ENCODE measurements around the gene DLG5. TPM values are rescaled to one million over a fixed set of nuclear protein-coding genes. Genes with fewer than 3 reads are reported as not detected.

The DLG5 gene
- total and polyA plus RNA-seq, 4 donors, result 6.6 to 33.2 (median 15.8) TPM

DNA sequence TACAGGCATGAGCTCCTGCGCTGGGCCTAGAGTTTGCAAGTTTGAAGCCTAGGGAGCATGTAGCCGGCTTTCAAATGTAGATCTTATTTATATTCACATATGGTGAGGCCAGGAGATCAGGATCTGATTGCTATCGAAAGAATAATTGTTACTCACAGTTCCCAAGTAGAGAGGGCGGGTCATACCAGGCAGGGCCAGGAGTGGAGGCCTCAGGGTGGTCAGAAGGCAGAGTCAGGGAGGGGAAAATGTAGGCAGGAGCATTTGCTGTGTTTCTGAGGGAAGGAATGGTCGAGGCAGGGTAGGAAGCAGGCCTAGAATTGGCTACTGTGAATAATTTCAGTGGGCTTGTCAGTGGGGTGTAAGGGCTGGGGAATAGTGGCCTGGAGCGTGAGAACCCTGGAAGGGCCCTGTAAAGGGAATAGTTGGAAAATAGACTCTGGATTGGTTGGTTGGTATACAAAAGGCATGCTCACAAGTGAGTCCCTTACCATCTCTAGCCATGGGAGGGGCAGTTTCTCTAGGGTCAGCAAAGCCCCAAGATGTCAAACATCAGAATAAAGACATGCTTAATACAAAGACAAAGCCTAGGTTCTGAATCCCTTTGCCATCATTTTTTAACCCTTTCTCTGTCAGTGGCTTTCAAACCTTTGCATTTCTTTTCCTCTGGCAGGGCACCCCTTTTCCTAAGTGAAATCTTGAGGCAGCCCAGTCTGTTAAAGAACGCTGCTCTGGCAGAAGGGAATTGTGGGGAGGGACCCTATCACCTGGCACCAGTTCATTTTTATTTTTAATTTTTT lies 36.0 kb upstream of the DLG5 start:
- 85 to 92% methylated on average over 7 of the region's 7 CpGs for WGBS, 2 donors
- ATAC-seq (ENCODE audit: insufficient read depth, low FRiP score), result no peak

DNA sequence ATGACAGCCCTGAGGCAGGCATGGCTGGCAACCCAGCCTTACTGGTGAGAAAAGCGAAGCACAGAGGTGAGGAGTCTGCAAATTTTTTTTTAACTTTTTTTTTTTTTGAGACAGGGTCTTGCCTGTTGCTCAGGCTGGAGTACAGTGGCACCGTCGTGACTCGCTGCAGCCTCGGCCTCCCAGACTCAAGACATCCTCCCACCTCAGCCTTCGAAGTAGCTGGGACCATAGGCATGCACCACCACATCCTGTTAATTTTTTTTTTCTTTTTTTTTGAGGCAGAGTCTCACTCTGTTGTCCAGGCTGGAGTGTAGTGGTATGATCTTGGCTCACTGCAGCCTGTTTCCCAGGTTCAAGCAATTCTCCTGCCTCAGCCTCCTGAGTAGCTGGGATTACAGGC lies 35.1 kb upstream of the DLG5 start:
- Histone ChIP-seq H3K9me3 (ENCODE audit: control insufficient read depth in 4 of 4, insufficient read depth in 3 of 4, low read length in 3 of 4) (peaks cover 0 to 4% (median 0%) of the 10 kb centered on the region in 4 donors), H3K4me1 (ENCODE audit: control insufficient read depth in 5 of 5, insufficient read depth in 5 of 5, low read length in 5 of 5) (peaks cover 0 to 26% (median 8%) of the 10 kb centered on the region in 5 donors), H3K36me3 (ENCODE audit: control insufficient read depth in 4 of 4, insufficient read depth in 4 of 4, low read length in 4 of 4) (no peaks in the 10 kb centered on the region), H3K27ac (ENCODE audit: low read depth in 1 of 2, low read length in 1 of 2) (no peak overlapping the region), H3K4me3 (no peak overlapping the region), H3K9ac (ENCODE audit: insufficient read depth in 1 of 2, low read length in 2 of 2) (no peak overlapping the region), H3K27me3 (ENCODE audit: control insufficient read depth in 3 of 3, insufficient read depth in 3 of 3, low read length in 2 of 3) (no peaks in the 10 kb centered on the region)
- TF ChIP-seq, protein P1, sequence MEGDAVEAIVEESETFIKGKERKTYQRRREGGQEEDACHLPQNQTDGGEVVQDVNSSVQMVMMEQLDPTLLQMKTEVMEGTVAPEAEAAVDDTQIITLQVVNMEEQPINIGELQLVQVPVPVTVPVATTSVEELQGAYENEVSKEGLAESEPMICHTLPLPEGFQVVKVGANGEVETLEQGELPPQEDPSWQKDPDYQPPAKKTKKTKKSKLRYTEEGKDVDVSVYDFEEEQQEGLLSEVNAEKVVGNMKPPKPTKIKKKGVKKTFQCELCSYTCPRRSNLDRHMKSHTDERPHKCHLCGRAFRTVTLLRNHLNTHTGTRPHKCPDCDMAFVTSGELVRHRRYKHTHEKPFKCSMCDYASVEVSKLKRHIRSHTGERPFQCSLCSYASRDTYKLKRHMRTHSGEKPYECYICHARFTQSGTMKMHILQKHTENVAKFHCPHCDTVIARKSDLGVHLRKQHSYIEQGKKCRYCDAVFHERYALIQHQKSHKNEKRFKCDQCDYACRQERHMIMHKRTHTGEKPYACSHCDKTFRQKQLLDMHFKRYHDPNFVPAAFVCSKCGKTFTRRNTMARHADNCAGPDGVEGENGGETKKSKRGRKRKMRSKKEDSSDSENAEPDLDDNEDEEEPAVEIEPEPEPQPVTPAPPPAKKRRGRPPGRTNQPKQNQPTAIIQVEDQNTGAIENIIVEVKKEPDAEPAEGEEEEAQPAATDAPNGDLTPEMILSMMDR (IDR thresholded peaks at IDR 0.05; ENCODE audit: control extremely low read depth, extremely low read depth), result no peak
- ATAC-seq (ENCODE audit: insufficient read depth, low FRiP score), result no peak
- no peak for DNase-seq
- 89 to 92% methylated on average over 6 of the region's 6 CpGs for WGBS, 2 donors

More for the DNA sequence above, 36.0 kb upstream of the DLG5 start:
- TF ChIP-seq, protein P1 (IDR thresholded peaks at IDR 0.05; ENCODE audit: control extremely low read depth, extremely low read depth), result no peak
- H3K36me3 ChIP-seq (ENCODE audit: control insufficient read depth in 4 of 4, insufficient read depth in 4 of 4, low read length in 4 of 4), result no peaks in the 10 kb centered on the region
- H3K4me1 ChIP-seq (ENCODE audit: control insufficient read depth in 5 of 5, insufficient read depth in 5 of 5, low read length in 5 of 5), result peaks cover 0 to 30% (median 8%) of the 10 kb centered on the region in 5 donors
- no peak overlapping the region for H3K27ac ChIP-seq (ENCODE audit: low read depth in 1 of 2, low read length in 1 of 2)
- H3K9me3 ChIP-seq (ENCODE audit: control insufficient read depth in 4 of 4, insufficient read depth in 3 of 4, low read length in 3 of 4), result peaks cover 0 to 4% (median 0%) of the 10 kb centered on the region in 4 donors
- no peaks in the 10 kb centered on the region for H3K27me3 ChIP-seq (ENCODE audit: control insufficient read depth in 3 of 3, insufficient read depth in 3 of 3, low read length in 2 of 3)
- no peak overlapping the region for H3K4me3 ChIP-seq
- H3K9ac ChIP-seq (ENCODE audit: insufficient read depth in 1 of 2, low read length in 2 of 2), result no peak overlapping the region
- DNase-seq, result no peak

DNA sequence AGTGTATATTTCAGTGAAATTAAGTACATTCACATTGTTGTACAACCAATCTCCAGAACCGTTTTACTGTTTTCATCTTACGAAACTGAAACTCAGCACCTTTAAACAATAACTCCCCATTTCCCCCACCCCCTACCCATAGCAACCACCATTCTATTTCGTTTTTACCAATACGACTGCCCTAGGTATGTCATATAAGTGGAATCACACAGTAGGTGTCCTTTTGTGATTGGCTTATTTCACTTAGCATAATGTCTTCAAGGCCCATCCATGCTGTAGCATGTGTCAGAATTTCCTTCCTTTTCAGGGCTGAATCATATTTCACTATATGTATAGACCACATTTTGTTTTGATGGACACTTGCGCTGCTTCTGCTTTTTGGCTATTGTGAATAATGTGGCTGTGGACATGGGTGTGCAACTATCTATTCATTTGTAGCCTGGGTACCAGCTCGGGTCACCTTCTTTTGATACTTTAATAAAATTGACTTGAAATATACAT lies 34.3 kb upstream of the DLG5 start:
- H3K27ac ChIP-seq (ENCODE audit: low read depth in 1 of 2, low read length in 1 of 2), result no peak overlapping the region
- no peaks in the 10 kb centered on the region for H3K36me3 ChIP-seq (ENCODE audit: control insufficient read depth in 4 of 4, insufficient read depth in 4 of 4, low read length in 4 of 4)
- ATAC-seq (ENCODE audit: insufficient read depth, low FRiP score) (no peak), DNase-seq (no peak)
- peaks cover 0 to 26% (median 8%) of the 10 kb centered on the region in 5 donors for H3K4me1 ChIP-seq (ENCODE audit: control insufficient read depth in 5 of 5, insufficient read depth in 5 of 5, low read length in 5 of 5)
- TF ChIP-seq, protein P1 (IDR thresholded peaks at IDR 0.05; ENCODE audit: control extremely low read depth, extremely low read depth), result no peak
- no peak overlapping the region for H3K9ac ChIP-seq (ENCODE audit: insufficient read depth in 1 of 2, low read length in 2 of 2)
- 89 to 92% methylated on average over 6 of the region's 6 CpGs for WGBS, 2 donors
- H3K4me3 ChIP-seq, result no peak overlapping the region
- no peaks in the 10 kb centered on the region for H3K27me3 ChIP-seq (ENCODE audit: control insufficient read depth in 3 of 3, insufficient read depth in 3 of 3, low read length in 2 of 3)
- H3K9me3 ChIP-seq (ENCODE audit: control insufficient read depth in 4 of 4, insufficient read depth in 3 of 4, low read length in 3 of 4), result peaks cover 0 to 4% (median 0%) of the 10 kb centered on the region in 4 donors
